Measurements from ENCODE around the gene SYCE1. TPM values are rescaled to one million over a fixed set of nuclear protein-coding genes. Genes with fewer than 3 reads are reported as not detected.
"Not testable (repeated sequence)": the region's sequence is repeated elsewhere in the genome, so short reads cannot be mapped to it uniquely, and the experiment has no call there.

SYCE1 gene
- total and polyA plus RNA-seq, 2 donors (not counting 1 experiment from before 2014, with no cell fraction given), result 0.17 to 0.30 TPM

DNA sequence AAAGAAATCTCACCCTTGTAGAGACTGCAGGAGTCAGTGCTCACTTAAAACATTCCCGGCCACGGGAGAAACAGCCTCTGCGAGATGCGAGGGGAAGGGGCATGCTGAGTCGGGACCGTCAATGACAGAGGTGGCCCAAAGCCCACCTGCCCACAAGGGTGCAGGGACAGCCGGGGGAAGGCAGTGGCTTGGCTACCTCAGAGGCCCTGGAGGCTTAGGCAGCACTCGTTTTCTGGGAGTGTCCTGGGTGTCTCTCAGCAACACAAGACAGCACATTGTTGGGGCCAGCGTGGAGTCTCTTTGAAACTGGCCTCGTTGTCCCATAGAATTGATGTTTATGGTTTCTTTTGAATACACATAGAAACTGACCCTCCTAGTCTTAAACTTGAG is 25.6 kb upstream of the SYCE1 start:
- Histone ChIP-seq H3K4me1 (ENCODE audit: control insufficient read depth, extremely low read depth, insufficient read depth, low read length) (no peaks in the 10 kb centered on the region), H3K27me3 (ENCODE audit: control insufficient read depth, insufficient read depth, low read length) (no peaks in the 10 kb centered on the region), H4K20me1 (ENCODE audit: control insufficient read depth, extremely low read depth, insufficient read depth, low read length) (no peaks in the 10 kb centered on the region), H3K9me3 (ENCODE audit: control insufficient read depth, insufficient read depth, low read depth, low read length) (no peaks in the 10 kb centered on the region), H3K4me2 (ENCODE audit: extremely low read depth, insufficient read depth, low read length) (no peak overlapping the region), H3K4me3 (replicated peaks in 1 of 4; ENCODE audit: control extremely low read depth in 1 of 4, insufficient read depth in 1 of 4, low read depth in 3 of 4, low read length in 4 of 4) (no peak overlapping the region), H3K9ac (ENCODE audit: insufficient read depth, low read length) (no peak overlapping the region), H3K27ac (ENCODE audit: insufficient read depth, low read length) (no peak overlapping the region), H3K36me3 (ENCODE audit: control insufficient read depth, insufficient read depth, low read length) (no peaks in the 10 kb centered on the region), H3K79me2 (ENCODE audit: control insufficient read depth, insufficient read depth, low read length) (no peaks in the 10 kb centered on the region), H2AFZ (ENCODE audit: low read length) (no peak overlapping the region)
- no peak for DNase-seq (ENCODE audit: low read depth in 2 of 2)
- no peak for TF ChIP-seq EZH2 (IDR thresholded peaks at IDR 0.05; ENCODE audit: low read length, missing control alignments)
- TF ChIP-seq, protein P1, sequence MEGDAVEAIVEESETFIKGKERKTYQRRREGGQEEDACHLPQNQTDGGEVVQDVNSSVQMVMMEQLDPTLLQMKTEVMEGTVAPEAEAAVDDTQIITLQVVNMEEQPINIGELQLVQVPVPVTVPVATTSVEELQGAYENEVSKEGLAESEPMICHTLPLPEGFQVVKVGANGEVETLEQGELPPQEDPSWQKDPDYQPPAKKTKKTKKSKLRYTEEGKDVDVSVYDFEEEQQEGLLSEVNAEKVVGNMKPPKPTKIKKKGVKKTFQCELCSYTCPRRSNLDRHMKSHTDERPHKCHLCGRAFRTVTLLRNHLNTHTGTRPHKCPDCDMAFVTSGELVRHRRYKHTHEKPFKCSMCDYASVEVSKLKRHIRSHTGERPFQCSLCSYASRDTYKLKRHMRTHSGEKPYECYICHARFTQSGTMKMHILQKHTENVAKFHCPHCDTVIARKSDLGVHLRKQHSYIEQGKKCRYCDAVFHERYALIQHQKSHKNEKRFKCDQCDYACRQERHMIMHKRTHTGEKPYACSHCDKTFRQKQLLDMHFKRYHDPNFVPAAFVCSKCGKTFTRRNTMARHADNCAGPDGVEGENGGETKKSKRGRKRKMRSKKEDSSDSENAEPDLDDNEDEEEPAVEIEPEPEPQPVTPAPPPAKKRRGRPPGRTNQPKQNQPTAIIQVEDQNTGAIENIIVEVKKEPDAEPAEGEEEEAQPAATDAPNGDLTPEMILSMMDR (conservative IDR thresholded peaks at IDR 0.05 in 1 of 2, IDR thresholded peaks at IDR 0.05 in 1 of 2; ENCODE audit: low read depth in 1 of 2, low read length in 2 of 2), result no peak

DNA sequence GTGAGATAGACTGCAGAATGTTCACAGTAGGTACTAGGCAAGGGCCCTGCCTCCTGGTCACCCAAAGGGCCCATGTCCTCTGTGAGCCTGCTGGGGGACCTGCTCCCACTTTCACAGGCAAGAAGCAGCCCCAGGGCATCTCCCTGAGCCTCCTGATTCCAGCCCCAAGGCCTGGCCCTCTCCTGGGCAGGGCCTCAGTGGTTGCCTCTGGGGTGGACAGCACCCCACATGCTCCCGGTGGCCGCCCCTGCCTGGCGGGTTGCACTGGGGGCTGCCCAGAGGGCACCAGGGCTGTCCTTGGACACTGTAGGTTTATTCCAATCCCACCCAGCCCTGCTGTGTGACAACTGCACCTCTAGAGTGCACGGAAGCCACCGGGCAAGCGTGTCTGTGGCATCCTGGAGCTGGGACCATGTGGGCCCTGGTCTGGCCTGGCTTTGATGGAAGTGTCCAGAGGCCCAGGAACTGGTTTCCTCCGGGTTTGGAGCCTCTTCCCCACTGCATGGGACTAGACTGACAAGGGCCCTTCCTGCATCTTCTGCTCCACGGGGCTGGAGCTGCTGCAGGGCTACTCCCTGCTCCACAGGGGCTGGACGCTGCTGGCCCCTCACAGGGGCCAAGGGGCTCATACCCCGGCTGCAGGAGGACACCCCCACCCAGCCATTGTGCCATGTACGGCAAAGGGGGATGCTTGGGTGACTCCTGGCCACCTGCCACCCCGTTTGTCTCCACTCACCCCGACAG is 25.0 kb upstream of the SYCE1 start:
- Histone ChIP-seq H3K27me3 (ENCODE audit: control insufficient read depth, insufficient read depth, low read length) (no peaks in the 10 kb centered on the region), H4K20me1 (ENCODE audit: control insufficient read depth, extremely low read depth, insufficient read depth, low read length) (no peaks in the 10 kb centered on the region), H3K4me1 (ENCODE audit: control insufficient read depth, extremely low read depth, insufficient read depth, low read length) (no peaks in the 10 kb centered on the region), H3K79me2 (ENCODE audit: control insufficient read depth, insufficient read depth, low read length) (no peaks in the 10 kb centered on the region), H3K4me3 (replicated peaks in 1 of 4; ENCODE audit: control extremely low read depth in 1 of 4, insufficient read depth in 1 of 4, low read depth in 3 of 4, low read length in 4 of 4) (no peak overlapping the region), H3K4me2 (ENCODE audit: extremely low read depth, insufficient read depth, low read length) (no peak overlapping the region), H3K9ac (ENCODE audit: insufficient read depth, low read length) (no peak overlapping the region), H3K9me3 (ENCODE audit: control insufficient read depth, insufficient read depth, low read depth, low read length) (no peaks in the 10 kb centered on the region), H3K36me3 (ENCODE audit: control insufficient read depth, insufficient read depth, low read length) (no peaks in the 10 kb centered on the region), H2AFZ (ENCODE audit: low read length) (no peak overlapping the region), H3K27ac (ENCODE audit: insufficient read depth, low read length) (no peak overlapping the region)
- no peak for DNase-seq (ENCODE audit: low read depth in 2 of 2)
- TF ChIP-seq EZH2 (IDR thresholded peaks at IDR 0.05; ENCODE audit: low read length, missing control alignments), result no peak
- TF ChIP-seq, protein P1 (conservative IDR thresholded peaks at IDR 0.05 in 1 of 2, IDR thresholded peaks at IDR 0.05 in 1 of 2; ENCODE audit: low read depth in 1 of 2, low read length in 2 of 2), result no peak

DNA sequence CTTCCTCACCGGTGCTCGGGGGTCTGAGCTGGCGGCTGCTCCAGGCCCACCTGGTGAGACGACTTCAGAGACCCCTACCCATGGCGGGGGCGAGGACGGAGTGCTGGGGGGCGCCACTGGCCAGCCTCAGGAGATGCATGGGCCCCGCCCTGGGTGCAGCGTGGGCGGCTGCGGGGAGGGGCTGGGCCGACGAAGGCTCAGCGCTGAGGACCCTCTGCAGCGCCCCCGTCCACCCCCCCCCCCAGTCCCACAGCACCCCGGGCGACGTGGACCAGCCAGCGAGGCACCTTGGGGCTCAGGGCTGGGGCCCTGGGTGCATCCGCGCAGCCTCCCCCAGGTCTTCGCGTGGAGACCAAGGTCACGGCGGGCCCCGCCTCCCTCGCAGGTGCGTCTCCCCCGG is 11.7 kb upstream of the SYCE1 start:
- H3K79me2 ChIP-seq (ENCODE audit: control insufficient read depth, insufficient read depth, low read length); H3K4me1 ChIP-seq (ENCODE audit: control insufficient read depth, extremely low read depth, insufficient read depth, low read length); H4K20me1 ChIP-seq (ENCODE audit: control insufficient read depth, extremely low read depth, insufficient read depth, low read length); H3K4me2 ChIP-seq (ENCODE audit: extremely low read depth, insufficient read depth, low read length); H3K9me3 ChIP-seq (ENCODE audit: control insufficient read depth, insufficient read depth, low read depth, low read length); H3K4me3 ChIP-seq (replicated peaks in 1 of 4; ENCODE audit: control extremely low read depth in 1 of 4, insufficient read depth in 1 of 4, low read depth in 3 of 4, low read length in 4 of 4); H3K27me3 ChIP-seq (ENCODE audit: control insufficient read depth, insufficient read depth, low read length); H2AFZ ChIP-seq (ENCODE audit: low read length); H3K36me3 ChIP-seq (ENCODE audit: control insufficient read depth, insufficient read depth, low read length); H3K27ac ChIP-seq (ENCODE audit: insufficient read depth, low read length); H3K9ac ChIP-seq (ENCODE audit: insufficient read depth, low read length); DNase-seq (ENCODE audit: low read depth in 2 of 2): not testable (repeated sequence)

DNA sequence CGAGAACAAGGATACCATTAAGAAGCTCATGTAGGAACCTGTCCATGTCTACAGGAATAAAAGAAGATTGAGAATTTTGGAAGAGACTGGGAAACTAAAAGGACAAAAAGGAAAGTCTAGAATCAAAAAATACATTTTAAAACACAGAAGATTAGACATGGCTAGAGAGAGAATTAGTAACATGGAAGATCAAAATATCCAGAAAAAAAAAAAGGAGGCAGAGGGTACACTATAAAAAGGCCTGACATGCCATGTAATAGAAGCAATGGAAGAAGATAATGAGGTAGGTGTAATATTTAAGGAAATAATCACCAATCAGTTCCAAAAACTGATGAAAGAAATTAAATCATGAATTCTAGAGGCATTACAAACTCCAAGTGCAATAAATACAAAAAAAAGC is 8.1 kb upstream of the SYCE1 start:
- H3K36me3 ChIP-seq (ENCODE audit: control insufficient read depth, insufficient read depth, low read length); H3K4me3 ChIP-seq (replicated peaks in 1 of 4; ENCODE audit: control extremely low read depth in 1 of 4, insufficient read depth in 1 of 4, low read depth in 3 of 4, low read length in 4 of 4); H2AFZ ChIP-seq (ENCODE audit: low read length); H3K27me3 ChIP-seq (ENCODE audit: control insufficient read depth, insufficient read depth, low read length); H3K9ac ChIP-seq (ENCODE audit: insufficient read depth, low read length); H4K20me1 ChIP-seq (ENCODE audit: control insufficient read depth, extremely low read depth, insufficient read depth, low read length); H3K4me1 ChIP-seq (ENCODE audit: control insufficient read depth, extremely low read depth, insufficient read depth, low read length); H3K79me2 ChIP-seq (ENCODE audit: control insufficient read depth, insufficient read depth, low read length); H3K4me2 ChIP-seq (ENCODE audit: extremely low read depth, insufficient read depth, low read length); H3K9me3 ChIP-seq (ENCODE audit: control insufficient read depth, insufficient read depth, low read depth, low read length); H3K27ac ChIP-seq (ENCODE audit: insufficient read depth, low read length): not testable (repeated sequence)
- DNase-seq (ENCODE audit: low read depth in 2 of 2), result peak in 1 of 2 donors; percentile 1

DNA sequence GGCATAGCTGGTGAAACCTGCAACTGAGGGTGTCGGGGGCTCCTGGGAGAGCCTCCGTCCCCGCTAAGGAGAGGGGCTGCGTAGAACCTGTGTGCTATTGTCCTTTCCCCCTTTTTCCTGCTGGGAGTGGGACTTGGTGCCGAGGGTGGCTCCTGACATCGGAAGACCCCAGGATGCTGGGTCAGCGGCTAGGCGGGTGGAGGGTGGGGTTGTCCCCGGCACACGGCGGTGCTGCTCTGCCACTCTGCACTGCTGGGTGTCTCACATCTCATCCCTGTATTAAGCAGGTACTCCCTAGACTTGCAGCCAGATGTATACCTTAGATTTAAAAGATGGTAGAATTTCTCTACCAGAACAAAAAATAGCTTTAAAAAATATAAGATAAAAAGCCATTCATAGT is 6.7 kb upstream of the SYCE1 start:
- not testable (repeated sequence) for H3K27me3 ChIP-seq (ENCODE audit: control insufficient read depth, insufficient read depth, low read length); H3K79me2 ChIP-seq (ENCODE audit: control insufficient read depth, insufficient read depth, low read length); H3K9me3 ChIP-seq (ENCODE audit: control insufficient read depth, insufficient read depth, low read depth, low read length); H3K9ac ChIP-seq (ENCODE audit: insufficient read depth, low read length); H2AFZ ChIP-seq (ENCODE audit: low read length); H3K36me3 ChIP-seq (ENCODE audit: control insufficient read depth, insufficient read depth, low read length); H3K4me1 ChIP-seq (ENCODE audit: control insufficient read depth, extremely low read depth, insufficient read depth, low read length); H4K20me1 ChIP-seq (ENCODE audit: control insufficient read depth, extremely low read depth, insufficient read depth, low read length); DNase-seq (ENCODE audit: low read depth in 2 of 2); H3K4me3 ChIP-seq (replicated peaks in 1 of 4; ENCODE audit: control extremely low read depth in 1 of 4, insufficient read depth in 1 of 4, low read depth in 3 of 4, low read length in 4 of 4); H3K4me2 ChIP-seq (ENCODE audit: extremely low read depth, insufficient read depth, low read length); H3K27ac ChIP-seq (ENCODE audit: insufficient read depth, low read length)
